Limb (tissue), 2 donors: Measurements from ENCODE around the gene NPBWR2.

Source experiments
- DNase-seq, 2 donors: peaks; one replicate each; pipeline ENCODE4 v3.0.0-alpha.2; 2016; ENCODE audit errors: extremely low spot score in 2 of 2

The NPBWR2 gene

GRCh38 chr20:64074184-64074789, 33.1 kb downstream of the NPBWR2 start:
- DNase-seq: no peak

- DNase-seq: no peak
Observed at GRCh38 chr20:64073476-64074183, 33.7 kb downstream of the NPBWR2 start.

DNA sequence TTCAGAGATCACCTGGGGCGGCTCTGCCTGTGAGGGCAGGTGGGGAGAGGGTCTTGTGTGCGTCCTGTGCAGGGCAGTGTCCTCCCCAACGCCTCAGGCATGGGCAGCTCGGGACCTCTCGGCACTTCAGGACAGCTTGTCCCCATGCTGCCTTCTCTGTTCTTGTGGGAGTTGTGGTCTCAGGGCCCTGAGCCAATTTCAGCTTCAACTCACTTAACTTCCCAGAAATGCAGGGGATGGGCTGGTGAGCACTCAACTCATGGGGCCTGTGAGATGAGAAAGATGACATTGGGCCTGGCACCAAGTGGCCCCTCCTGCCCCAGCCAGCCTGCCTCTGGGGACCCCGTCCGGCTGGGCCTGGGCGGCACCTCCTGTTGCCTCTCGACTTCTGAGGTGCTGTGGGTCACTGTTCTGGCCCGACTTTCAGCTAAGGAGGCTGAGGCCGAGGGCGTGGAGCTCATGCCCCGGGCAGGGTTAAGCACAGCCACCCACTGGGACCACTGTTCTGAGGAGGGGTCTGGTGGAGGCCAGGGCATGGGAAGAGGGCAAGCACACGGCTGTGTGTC, 34.8 kb downstream of the NPBWR2 start:
- no peak for DNase-seq

DNA sequence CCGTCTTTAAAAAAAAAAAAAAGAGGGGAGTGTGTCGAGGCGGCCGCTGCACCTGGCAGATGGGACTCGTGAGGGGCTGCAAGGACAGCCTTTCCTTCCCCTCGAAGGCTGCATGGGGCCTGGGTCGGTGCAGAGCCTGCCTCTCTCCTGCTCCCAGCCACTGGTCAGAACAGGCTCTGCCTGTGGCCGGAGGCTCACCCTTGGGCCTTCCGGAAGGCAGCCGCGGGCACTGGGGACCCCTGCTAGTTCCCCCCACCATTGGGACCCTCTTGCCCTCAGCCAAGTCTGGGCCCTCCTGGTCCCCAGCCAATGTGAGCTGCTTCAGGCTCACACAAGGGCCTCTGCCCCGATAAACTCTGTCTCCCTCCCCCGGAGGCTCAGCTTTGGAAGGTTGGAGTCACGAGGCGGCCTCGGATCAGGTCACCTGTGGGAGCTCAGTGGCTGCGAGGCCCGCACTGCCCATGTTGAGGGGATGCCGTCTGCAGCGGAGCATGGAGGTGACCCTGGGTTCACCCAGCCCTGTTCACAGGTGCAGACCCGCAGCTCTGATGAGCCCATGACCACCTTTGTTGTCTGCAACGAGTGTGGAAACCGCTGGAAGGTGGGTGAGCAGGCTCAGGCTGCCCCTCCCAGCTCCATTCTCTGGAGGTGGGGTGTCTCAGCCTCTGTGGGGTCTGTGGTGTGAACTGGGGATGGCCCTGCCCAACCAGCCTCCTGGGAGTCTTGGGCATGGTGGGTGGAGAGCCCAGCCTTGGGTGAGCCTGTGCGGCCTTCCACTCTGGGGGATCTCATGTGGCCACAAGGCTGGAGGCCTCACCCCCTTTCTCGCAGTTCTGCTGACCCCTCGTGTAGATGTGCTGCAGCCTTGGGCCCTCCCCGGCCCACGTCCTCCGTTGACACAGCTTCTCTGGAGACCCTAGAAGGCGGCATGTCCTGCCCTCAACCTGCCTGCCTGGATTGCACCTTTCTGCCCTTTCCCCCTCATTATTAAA, 35.7 kb downstream of the NPBWR2 start:
- DNase-seq: no peak

- no peak for DNase-seq
Observed at GRCh38 chr20:64070244-64070993, 36.9 kb downstream of the NPBWR2 start.

DNA sequence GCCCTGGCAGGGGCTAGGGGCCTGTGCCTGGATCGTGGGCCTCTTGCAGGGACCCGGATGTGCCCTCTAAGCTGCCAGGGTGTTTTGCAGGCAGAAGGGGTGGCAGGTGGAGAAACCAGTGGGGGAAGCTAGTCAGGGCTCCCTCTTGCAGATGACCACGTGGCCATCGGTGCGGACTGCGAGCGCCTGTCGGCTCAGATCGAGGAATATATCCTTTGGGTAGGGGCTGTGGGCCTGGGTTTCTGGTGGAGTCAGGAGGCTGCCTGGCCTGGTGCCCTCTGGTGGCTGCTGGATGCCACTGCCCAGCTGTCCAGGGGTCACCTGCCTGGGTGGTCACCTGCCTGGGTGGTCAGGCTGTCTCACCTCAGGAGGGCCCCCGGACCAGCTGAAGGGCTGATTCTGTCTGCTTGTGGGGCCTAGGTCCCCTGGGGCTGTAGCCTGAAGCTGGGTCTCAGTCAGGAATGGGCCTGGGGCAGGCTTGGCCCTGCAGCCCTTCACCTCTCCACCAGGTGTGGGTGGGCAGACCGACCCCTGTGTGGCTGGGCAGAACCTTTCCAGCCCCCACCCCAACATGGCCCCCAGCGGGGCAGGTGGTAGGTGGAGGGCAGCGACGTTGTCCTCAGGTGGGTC, 37.6 kb downstream of the NPBWR2 start:
- DNase-seq: peak in 1 of 2 donors; percentile 71

DNA sequence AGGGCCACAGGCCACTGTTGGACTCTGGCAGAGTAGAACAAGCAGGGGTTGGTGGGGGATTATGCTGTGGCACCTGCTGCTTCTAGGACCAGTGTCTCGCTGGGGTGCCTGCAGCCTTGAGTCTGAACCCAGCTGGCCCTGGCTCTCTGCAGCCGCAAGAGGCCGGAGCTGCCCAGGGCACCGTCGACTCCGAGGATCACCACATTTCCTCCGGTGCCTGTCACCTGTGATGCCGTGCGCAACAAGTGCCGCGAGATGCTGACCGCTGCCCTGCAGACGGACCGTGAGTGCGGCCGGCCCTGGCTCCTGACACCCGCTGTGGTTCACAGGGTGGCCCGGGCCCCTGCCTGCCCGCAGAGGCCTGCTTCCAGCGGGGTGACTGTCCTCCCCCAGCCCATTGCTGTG, 38.2 kb downstream of the NPBWR2 start:
- no peak for DNase-seq

DNA sequence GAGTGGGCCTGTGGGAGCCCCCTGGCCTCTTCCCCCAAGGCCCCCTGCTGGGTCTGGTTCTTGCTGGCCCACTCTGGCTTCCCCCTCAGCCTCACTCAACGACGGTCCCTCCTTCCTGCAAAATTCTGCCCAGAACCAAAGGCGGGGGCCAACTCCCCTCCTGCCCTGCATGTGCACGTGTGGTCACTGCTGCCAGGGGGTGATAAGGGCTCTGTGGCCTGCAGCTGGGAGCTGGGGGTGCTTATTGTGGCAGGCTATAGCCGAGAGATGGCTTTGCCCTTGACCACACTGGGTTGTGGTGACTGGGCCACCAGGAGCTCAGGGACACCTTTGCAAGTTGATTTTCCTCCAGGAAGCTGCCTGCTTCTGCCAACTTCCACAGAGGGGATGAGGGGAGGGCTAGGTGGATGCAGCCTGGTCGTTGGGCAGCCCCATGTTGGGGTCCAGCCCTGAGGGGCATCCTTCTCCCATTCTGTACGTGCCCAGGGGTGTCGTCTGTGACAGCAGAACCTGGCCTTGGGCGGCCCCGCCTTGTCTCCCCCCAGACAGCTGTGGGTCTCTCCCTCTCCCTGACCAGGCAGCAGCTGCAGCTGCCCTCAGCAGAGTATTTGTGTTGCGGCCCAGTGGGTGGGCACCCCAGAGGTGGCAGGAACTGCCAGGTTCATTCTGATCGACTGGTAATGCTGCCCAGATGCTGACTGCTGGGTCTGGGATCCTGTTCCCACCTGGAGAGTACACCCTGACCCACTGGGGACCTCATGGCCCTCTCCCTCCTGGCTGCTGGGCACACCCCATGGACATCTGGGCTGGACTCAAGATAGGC, 38.8 kb downstream of the NPBWR2 start:
- no peak for DNase-seq

DNA sequence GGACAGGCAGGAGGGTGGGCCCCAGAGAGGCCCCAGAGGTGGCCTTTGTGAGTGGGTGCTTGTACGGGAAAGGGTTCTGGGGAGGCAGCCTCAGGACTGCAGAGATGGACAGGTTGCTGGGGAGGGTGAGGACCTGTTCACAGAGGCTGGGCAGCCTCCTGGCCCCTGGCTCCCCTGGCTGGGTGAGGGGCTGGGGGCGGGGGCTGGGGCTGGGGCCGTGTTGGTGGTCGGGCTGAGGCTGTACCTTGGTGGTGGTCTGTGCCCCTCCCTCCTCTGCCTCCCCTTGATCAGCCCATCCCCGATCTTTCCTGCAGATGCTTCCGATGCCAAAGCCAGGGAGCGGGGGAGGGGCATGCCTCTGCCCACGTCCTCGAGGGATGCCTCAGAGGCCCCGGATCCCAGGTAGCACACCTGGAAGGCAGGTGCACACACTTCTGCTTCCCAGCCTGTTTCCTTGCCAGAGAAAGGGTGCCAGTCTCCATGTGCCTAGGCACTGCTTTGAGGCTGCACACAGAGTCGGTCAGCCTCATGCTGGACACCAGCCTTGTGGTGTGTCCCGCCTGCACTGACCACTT, 39.5 kb downstream of the NPBWR2 start:
- no peak for DNase-seq

DNA sequence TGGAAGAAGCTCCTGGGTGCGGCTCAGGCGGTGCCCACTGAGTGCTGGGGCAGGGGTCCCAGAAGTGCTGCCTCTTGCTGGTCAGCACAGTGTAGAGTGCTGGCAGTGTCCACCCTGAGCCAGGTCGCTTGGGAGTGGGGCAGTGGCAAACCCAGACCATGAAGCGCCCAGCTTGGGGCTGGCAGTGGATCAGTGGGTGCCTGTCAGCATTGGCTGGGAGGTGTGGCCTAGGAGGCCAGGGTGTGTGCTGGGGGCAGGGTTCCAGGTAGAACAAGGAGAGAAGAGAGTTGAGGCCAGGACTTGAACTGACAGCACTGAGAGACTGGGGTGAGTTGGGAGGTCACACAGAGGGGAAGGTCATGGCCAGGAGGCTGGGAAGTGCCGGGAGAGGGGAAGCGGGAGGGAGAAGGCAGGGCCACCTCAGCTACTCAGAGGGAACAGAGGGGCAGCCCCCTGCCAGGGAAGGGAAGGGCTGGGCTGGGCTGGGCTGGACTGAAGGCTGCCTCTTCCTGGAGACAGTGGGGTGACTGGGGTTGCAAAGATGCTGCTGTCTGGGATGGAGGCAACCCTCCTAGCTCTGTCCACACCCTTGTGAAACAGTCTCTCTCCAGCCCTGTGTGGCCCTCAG, 40.2 kb downstream of the NPBWR2 start:
- no peak for DNase-seq

DNA sequence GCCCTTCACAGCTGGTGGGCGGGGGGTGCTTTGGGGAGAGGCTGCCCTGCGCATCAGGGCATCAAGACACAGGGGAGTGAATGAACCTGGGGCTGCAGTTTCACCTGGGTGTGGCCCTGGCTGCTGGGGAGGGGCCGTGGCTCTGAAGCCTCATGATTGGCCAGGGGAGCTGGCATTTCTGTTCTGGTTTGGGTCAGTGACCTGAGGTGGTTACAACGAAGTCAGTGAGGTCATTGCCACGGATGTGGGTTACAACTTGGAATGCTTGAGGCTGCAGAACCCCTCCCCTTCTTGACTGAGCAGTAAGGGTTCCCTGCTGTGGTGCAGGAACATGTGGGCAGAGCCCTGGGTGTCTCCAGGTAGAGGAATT, 41.4 kb downstream of the NPBWR2 start:
- DNase-seq: no peak

GRCh38 chr20:64065062-64065973, 42.0 kb downstream of the NPBWR2 start:
- DNase-seq: no peak

GRCh38 chr20:64064145-64064698, 43.1 kb downstream of the NPBWR2 start:
- DNase-seq: no peak

DNA sequence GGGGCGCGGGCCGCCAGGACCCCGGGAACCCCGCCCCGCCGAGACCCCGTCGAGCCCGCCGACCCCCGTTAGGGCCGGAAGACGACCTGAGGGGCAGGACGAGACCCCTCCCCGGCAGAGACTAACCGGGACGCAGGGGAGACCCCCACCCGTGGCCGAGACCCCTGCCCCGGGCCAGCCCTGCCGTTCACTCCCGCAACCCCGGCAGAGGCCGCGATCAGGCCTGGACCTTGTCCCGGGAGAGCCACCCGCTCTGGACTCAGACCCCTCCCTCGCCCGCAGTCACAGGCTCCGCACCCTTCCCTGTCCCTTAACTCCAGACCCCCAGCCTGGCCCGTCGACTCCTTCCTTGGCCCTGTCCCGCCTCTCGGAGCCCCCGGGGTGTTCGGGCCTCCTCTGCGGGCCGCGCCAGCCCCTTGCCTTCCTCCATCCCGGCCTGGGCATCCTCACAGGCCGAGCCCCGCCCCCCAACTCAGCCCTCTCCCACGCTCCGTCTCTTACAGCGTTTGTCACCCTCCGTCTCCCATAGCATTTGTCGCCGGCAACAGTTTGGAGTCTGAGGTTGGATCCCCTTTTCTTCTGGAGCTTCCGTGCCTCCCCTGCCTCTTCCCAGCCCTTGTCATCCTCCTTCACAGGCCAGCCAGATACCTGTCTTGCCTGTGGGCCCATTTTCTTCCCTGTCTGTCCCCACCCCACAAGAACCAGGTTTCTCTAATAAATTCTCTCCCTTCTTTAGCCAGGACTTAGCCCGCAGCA, 43.8 kb downstream of the NPBWR2 start:
- DNase-seq: no peak

DNA sequence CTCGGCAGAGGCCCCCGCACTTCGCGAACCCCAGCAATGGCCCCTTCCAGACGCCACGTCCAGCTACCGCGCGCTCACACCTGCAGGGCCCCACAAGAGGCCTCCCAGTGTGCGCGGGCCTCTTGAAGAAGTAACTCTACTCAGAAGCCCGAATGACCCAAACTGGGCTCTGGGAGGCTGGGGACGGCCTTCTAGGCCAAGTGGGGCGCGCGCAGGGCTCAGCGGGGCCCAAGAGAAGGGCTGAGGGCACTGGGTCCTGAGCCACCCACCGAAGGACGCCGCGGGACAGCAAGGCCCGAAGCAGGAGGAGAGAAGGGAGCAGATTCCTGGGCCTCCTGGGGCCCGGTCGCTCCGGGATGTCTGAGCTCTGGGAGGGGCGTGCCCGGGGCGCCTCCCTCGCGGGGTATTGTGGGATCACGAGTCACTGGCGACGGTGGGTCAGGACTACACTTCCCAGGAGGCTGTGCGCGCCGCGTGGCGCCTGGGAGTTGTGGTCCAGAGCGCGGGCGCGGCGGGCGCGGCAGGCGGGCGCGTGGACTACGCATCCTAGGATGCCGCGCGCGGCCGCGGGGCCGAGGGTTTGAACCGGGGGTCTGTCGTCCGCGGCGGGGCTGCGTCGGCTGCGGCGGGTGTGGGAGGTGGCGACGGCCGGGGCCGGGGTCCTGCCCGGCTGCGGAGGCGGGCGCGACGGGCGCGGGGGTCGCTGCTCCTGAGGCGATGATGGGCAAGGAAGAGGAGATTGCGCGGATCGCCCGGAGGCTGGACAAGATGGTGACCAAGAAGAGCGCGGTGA, 44.6 kb downstream of the NPBWR2 start, which contains the start of gene TCEA2:
Gene TCEA2, plus strand, starts transcription at position 603 of the 793 bp plus-strand sequence. Its CDS starts 115 bp downstream, at position 718.
- peak; percentile 94 to 98 for DNase-seq

- DNase-seq: no peak
Observed at GRCh38 chr20:64062276-64062595, 45.1 kb downstream of the NPBWR2 start.
